HCT116 (cell line): ENCODE results near the gene MAGOHB. TPM values are rescaled to one million over a fixed set of nuclear protein-coding genes. Genes with fewer than 3 reads are reported as not detected.

Experiments used
- ATAC-seq: fragments of 200-7000 bp; cut with Tn5 transposase; 2 replicates; pipeline ENCODE4 v1.9.1; 2020; ENCODE audit warnings: mild to moderate bottlenecking, moderate library complexity
- BruUV-seq: library from RNA; stranded (reverse); fragments of 400-500 nt; replicated peaks from 2 replicates; lab custom pipeline; 2021; lab: Mats Ljungman, UMichigan
- CTCF ChIA-PET: fragments of 300-600 bp; sonication (Branson Sonifier 250); formaldehyde crosslinking; loops from one replicate; lab custom pipeline; 2021; ENCODE audit warnings: antibody characterized with exemption; lab: Charles Lee
- POLR2A ChIA-PET: fragments of 300-600, 350-600 bp; sonication (Branson Sonifier 250); formaldehyde crosslinking; loops from one replicate; lab custom pipeline; 2021; ENCODE audit warnings: antibody characterized with exemption; lab: Charles Lee
- RAD21 ChIA-PET, 2 experiments: fragments of 300-600 bp; sonication (Branson Sonifier 250); formaldehyde crosslinking; loops; one replicate each; lab custom pipeline; 2023; ENCODE audit warnings: low total read pairs in 2 of 2; ENCODE audit not compliant: uncharacterized antibody in 2 of 2, unreplicated experiment in 2 of 2, low non-redundant PET in 1 of 2; lab: Charles Lee
- DNase-seq: peaks from one replicate; pipeline ENCODE4 v3.0.0-alpha.2; 2010; ENCODE audit warnings: low read depth, low spot score
- H2AFZ ChIP-seq: fragments of 200-600 bp; shearing (Covaris generic), sonication (generic); 2 replicates; pipeline ENCODE4 v1.6.1; 2017; ENCODE audit warnings: low read depth, mixed run types, mixed read lengths, antibody characterized with exemption, low read length; ENCODE audit not compliant: poor library complexity, severe bottlenecking
- H3K27ac ChIP-seq: 2 replicates; pipeline ENCODE4 v1.5.1; 2012; ENCODE audit warnings: low read depth, low read length
- H3K27me3 ChIP-seq: fragments of 200-600 bp; sonication (generic); 2 replicates; pipeline ENCODE4 v1.6.1; 2016; ENCODE audit warnings: mixed run types, low read length, mixed read lengths; ENCODE audit not compliant: insufficient read depth
- H3K36me3 ChIP-seq, 2 experiments: fragments of 200-500 bp in 1 of 2; fragments of 200-600 bp in 1 of 2; sonication (Bioruptor generic) in 1 of 2; sonication (generic) in 1 of 2; 2 replicates each; pipeline versions ENCODE4 v1.5.1 to v1.6.1; 2014 to 2016; ENCODE audit warnings: low read length in 2 of 2, inconsistent platforms in 1 of 2, mixed read lengths in 1 of 2, mixed run types in 1 of 2; ENCODE audit not compliant: insufficient read depth in 2 of 2, control insufficient read depth in 1 of 2
- H3K4me1 ChIP-seq, 2 experiments: fragments of 200-600 bp in 1 of 2; sonication (generic) in 1 of 2; 2 replicates each; pipeline versions ENCODE4 v1.5.1 to v1.6.1; 2012 to 2017; ENCODE audit warnings: low read length in 2 of 2, inconsistent platforms in 1 of 2, mild to moderate bottlenecking in 1 of 2, mixed read lengths in 1 of 2, mixed run types in 1 of 2, moderate library complexity in 1 of 2; ENCODE audit not compliant: insufficient read depth in 2 of 2, control insufficient read depth in 1 of 2
- H3K4me2 ChIP-seq: fragments of 200-600 bp; sonication (generic); 2 replicates; pipeline ENCODE4 v1.6.1; 2017; ENCODE audit warnings: mixed run types, low read length, mixed read lengths
- H3K4me3 ChIP-seq, 2 experiments: fragments of 200-600 bp in 1 of 2; sonication (generic) in 1 of 2; replicated peaks in 1 of 2; 2 replicates each; pipeline ENCODE4 v1.5.1; 2011 to 2016; ENCODE audit warnings: low read length in 2 of 2, control low read depth in 1 of 2, low read depth in 1 of 2, mild to moderate bottlenecking in 1 of 2, mixed read lengths in 1 of 2, mixed run types in 1 of 2
- H3K79me2 ChIP-seq: fragments of 200-600 bp; sonication (generic); 2 replicates; pipeline ENCODE4 v1.6.1; 2017; ENCODE audit warnings: mild to moderate bottlenecking, mixed run types, low read length, moderate library complexity, mixed read lengths; ENCODE audit not compliant: insufficient read depth
- H3K9ac ChIP-seq: fragments of 200-600 bp; sonication (generic); 2 replicates; pipeline ENCODE4 v1.6.1; 2016; ENCODE audit warnings: low read length, mixed read lengths
- H3K9me2 ChIP-seq: fragments of 200-600 bp; sonication (generic), shearing (Covaris generic); 2 replicates; pipeline ENCODE4 v1.6.1; 2017; ENCODE audit warnings: mixed run types, mild to moderate bottlenecking, moderate library complexity; ENCODE audit not compliant: insufficient read depth
- H3K9me3 ChIP-seq, 2 experiments: fragments of 200-500 bp in 1 of 2; fragments of 200-600 bp in 1 of 2; sonication (Bioruptor generic) in 1 of 2; sonication (generic) in 1 of 2; 2 replicates each; pipeline ENCODE4 v1.6.1; 2014 to 2017; ENCODE audit warnings: low read length in 2 of 2, mixed read lengths in 2 of 2, inconsistent platforms in 1 of 2, low read depth in 1 of 2, mild to moderate bottlenecking in 1 of 2, mixed run types in 1 of 2, moderate library complexity in 1 of 2; ENCODE audit not compliant: control insufficient read depth in 1 of 2, insufficient read depth in 1 of 2
- H4K20me1 ChIP-seq: fragments of 200-600 bp; sonication (generic), shearing (Covaris generic); 2 replicates; pipeline ENCODE4 v1.6.1; 2017; ENCODE audit warnings: mixed run types, mild to moderate bottlenecking, moderate library complexity; ENCODE audit not compliant: insufficient read depth
- CEBPB ChIP-seq: IDR thresholded peaks from 2 replicates; pipeline ENCODE4 v1.6.1; 2012; ENCODE audit warnings: low read depth
- EZH2 ChIP-seq: fragments of 200-600 bp; sonication (generic); IDR thresholded peaks from 2 replicates; pipeline ENCODE4 v1.6.1; 2017; ENCODE audit warnings: antibody characterized with exemption, mixed run types
- MAX ChIP-seq: IDR thresholded peaks from 2 replicates; pipeline ENCODE4 v1.6.1; 2012
- SP1 ChIP-seq: IDR thresholded peaks from 2 replicates; pipeline ENCODE4 v1.6.1; 2012; ENCODE audit warnings: low read depth
- TCF7L2 ChIP-seq: IDR thresholded peaks from 2 replicates; pipeline ENCODE4 v1.7.0; 2011; ENCODE audit warnings: borderline replicate concordance, inconsistent platforms; ENCODE audit not compliant: insufficient read depth, insufficient read length; ENCODE audit errors: extremely low read depth
- ZFX ChIP-seq: fragments of 450-650 bp; IDR thresholded peaks from 2 replicates; pipeline ENCODE4 v1.6.1; 2017
- ZNF274 ChIP-seq: fragments of 200-500 bp; sonication (Bioruptor generic); IDR thresholded peaks from 2 replicates; pipeline ENCODE4 v1.6.1; 2014; ENCODE audit warnings: mild to moderate bottlenecking, low read depth, low read length, inconsistent platforms
- intact Hi-C: fragments of 100-400 bp; cut with micrococcal nuclease; formaldehyde crosslinking; loops from 2 replicates; pipeline ENCODE4 v1.10.0; 2022
- total RNA-seq: library from RNA; stranded (reverse); gene quantifications from one replicate; pipeline ENCODE4 v1.2.1, GENCODE V29; 2021; ENCODE audit not compliant: unreplicated experiment
- TF ChIP-seq, protein P1 (sequence below): IDR thresholded peaks from 2 replicates; pipeline ENCODE4 v1.6.1; 2012; ENCODE audit warnings: low read depth

MAGOHB gene
- total RNA-seq, 1 experiment from 2014 or later, result 55.8 TPM

DNA sequence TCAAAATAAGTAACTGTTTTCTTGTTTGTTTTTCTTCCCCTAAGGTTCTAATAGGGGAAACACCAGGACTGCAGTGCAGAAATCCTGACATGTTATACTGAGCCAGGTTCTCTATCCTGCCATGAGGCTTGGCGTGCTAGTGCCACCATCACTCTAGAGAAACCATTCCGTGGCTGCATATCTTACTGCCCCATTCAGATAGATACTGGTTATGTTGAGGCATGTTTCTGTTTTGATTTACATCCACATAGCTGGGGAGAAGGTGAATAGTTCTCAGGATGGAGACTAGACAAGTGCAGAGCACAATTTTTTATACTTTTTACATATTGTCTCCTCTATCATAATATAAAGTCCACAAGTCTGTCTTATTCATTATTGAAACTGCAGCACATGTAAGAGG is 11.5 kb downstream of the MAGOHB start (continued):
- no peak for TF ChIP-seq MAX
- no peak for TF ChIP-seq ZNF274
- TF ChIP-seq SP1, result no peak
- no peak for TF ChIP-seq TCF7L2

DNA sequence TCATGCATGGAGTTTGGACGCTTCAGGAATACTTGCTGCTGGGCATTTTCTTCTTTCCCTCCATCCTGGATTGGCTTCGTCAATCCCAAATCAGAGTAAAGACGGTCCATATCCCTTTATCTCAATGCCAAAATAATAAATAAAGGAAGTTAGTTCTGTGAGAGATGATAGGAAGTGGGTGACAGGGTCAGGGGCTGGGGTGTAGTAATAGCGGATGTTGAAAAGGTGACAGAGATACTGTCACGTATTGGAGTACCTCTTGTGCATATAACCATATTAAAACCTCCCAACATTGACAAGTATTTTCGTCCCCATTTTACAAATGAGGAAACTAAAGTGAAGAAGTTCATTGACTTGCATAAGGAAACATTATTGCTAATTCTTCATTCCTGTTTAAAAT is 12.4 kb downstream of the MAGOHB start:
- no peak overlapping the region for H2AFZ ChIP-seq
- H3K9me2 ChIP-seq, result no peaks in the 10 kb centered on the region
- RAD21 ChIA-PET, result no interaction called here
- intact Hi-C loops, result no loop called here
- no peak for DNase-seq
- no peaks in the 10 kb centered on the region for H4K20me1 ChIP-seq
- H3K9me3 ChIP-seq, result no peaks in the 10 kb centered on the region
- H3K79me2 ChIP-seq, result no peaks in the 10 kb centered on the region
- CTCF ChIA-PET, result no interaction called here
- H3K4me1 ChIP-seq, result no peaks in the 10 kb centered on the region
- no peak overlapping the region for H3K4me3 ChIP-seq
- no peak overlapping the region for H3K9ac ChIP-seq
- TF ChIP-seq EZH2 (no peak), ZFX (no peak), MAX (no peak), CEBPB (no peak)
- TF ChIP-seq, protein P1, sequence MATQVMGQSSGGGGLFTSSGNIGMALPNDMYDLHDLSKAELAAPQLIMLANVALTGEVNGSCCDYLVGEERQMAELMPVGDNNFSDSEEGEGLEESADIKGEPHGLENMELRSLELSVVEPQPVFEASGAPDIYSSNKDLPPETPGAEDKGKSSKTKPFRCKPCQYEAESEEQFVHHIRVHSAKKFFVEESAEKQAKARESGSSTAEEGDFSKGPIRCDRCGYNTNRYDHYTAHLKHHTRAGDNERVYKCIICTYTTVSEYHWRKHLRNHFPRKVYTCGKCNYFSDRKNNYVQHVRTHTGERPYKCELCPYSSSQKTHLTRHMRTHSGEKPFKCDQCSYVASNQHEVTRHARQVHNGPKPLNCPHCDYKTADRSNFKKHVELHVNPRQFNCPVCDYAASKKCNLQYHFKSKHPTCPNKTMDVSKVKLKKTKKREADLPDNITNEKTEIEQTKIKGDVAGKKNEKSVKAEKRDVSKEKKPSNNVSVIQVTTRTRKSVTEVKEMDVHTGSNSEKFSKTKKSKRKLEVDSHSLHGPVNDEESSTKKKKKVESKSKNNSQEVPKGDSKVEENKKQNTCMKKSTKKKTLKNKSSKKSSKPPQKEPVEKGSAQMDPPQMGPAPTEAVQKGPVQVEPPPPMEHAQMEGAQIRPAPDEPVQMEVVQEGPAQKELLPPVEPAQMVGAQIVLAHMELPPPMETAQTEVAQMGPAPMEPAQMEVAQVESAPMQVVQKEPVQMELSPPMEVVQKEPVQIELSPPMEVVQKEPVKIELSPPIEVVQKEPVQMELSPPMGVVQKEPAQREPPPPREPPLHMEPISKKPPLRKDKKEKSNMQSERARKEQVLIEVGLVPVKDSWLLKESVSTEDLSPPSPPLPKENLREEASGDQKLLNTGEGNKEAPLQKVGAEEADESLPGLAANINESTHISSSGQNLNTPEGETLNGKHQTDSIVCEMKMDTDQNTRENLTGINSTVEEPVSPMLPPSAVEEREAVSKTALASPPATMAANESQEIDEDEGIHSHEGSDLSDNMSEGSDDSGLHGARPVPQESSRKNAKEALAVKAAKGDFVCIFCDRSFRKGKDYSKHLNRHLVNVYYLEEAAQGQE, result no peak
- H3K4me2 ChIP-seq, result no peak overlapping the region
- no peak for ATAC-seq
- H3K27ac ChIP-seq, result no peak overlapping the region
- peaks cover 0 to 11% of the 10 kb centered on the region in 2 experiments; a peak in 2 of 4 replicates for H3K36me3 ChIP-seq
- BruUV-seq, result no TSS peak
- POLR2A ChIA-PET, result no interaction called here
- H3K27me3 ChIP-seq, result no peaks in the 10 kb centered on the region
